Sigmoid colon (tissue), 3 donors: Measurements from ENCODE around the gene STEAP1B.

ENCODE experiments used
- POLR2A ChIP-seq, 2 donors: fragments of 450-650 bp; IDR thresholded peaks; one replicate each; pipeline ENCODE4 v1.6.1; 2016; ENCODE audit warnings: antibody characterized with exemption in 2 of 2, mild to moderate bottlenecking in 2 of 2, moderate library complexity in 2 of 2
- TF ChIP-seq, protein P1 (sequence below), 4 experiments: fragments of 450-650 bp in 3 of 4; fragments of 200-600 bp in 1 of 4; IDR thresholded peaks; one replicate each; pipeline ENCODE4 v1.5.1; 2016 to 2019; ENCODE audit warnings: antibody characterized with exemption in 4 of 4, mild to moderate bottlenecking in 3 of 4, moderate library complexity in 2 of 4

DNA sequence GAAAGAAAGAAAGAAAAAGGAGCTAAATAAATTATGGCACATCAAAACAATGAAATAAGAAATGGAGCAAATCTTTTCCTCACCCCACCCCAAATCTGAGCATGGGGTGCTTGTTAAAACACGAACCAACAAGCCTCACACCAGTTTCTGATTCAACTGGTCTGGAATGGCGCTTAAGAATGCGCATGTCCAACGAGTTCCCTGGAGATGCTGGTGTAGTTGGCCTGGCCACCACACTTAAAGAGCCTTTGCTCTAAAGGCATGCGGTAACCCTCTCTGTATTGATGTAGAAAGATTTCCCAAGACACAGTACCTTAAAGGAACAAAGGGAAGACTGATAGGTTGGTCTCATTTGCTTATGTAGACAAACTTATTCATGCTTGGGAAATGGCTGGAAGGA lies 49.1 kb upstream of the STEAP1B start:
- no peak for TF ChIP-seq POLR2A (IDR thresholded peaks at IDR 0.05)
- TF ChIP-seq, protein P1, sequence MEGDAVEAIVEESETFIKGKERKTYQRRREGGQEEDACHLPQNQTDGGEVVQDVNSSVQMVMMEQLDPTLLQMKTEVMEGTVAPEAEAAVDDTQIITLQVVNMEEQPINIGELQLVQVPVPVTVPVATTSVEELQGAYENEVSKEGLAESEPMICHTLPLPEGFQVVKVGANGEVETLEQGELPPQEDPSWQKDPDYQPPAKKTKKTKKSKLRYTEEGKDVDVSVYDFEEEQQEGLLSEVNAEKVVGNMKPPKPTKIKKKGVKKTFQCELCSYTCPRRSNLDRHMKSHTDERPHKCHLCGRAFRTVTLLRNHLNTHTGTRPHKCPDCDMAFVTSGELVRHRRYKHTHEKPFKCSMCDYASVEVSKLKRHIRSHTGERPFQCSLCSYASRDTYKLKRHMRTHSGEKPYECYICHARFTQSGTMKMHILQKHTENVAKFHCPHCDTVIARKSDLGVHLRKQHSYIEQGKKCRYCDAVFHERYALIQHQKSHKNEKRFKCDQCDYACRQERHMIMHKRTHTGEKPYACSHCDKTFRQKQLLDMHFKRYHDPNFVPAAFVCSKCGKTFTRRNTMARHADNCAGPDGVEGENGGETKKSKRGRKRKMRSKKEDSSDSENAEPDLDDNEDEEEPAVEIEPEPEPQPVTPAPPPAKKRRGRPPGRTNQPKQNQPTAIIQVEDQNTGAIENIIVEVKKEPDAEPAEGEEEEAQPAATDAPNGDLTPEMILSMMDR (IDR thresholded peaks at IDR 0.05), result no peak
